ENCODE data around the gene CEP76.
A peak's percentile ranks its signal among the peaks of the same experiment; 100 is the strongest.
"Not testable (repeated sequence)": the region's sequence is repeated elsewhere in the genome, so short reads cannot be mapped to it uniquely, and the experiment has no call there.

Gene CEP76

DNA sequence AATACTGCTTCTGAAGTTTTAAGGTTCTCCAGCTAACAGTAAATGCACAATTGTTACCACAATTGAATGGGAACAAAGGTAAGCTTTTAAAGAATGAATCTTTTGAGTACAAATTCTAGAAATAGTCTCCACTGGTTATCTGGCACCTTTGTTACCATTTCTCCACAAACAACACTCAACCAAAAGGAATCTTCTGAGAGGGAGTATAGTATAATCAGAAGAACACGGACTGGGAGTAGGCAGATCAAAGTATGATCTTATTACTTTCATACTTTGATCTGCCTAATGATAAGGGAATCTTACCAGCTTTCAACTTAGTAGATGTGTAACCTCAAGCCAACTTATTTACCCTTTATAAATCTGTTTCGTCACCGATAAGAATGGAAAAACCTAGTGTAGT is 1.4 kb downstream of the CEP76 start:
- DNase-seq = no peak

DNA sequence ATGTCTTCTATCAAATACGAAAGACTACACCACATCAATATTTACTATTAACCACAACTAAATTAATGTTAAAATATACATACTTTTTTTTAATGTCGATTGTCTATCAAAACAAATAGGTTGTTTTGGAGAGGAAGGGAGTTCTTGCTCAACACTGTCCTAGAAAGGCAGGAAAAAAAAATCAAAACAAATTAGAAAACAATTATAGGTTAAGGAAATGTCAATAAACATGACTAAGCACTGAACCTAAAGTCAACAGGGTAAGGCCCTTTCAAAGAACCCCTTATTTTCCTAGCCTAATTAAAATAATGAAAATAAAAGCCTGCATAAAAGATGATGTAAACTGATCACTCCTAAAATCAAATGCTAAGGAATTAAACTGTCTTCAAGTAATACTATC is 2.8 kb downstream of the CEP76 start:
- no peak for DNase-seq

DNA sequence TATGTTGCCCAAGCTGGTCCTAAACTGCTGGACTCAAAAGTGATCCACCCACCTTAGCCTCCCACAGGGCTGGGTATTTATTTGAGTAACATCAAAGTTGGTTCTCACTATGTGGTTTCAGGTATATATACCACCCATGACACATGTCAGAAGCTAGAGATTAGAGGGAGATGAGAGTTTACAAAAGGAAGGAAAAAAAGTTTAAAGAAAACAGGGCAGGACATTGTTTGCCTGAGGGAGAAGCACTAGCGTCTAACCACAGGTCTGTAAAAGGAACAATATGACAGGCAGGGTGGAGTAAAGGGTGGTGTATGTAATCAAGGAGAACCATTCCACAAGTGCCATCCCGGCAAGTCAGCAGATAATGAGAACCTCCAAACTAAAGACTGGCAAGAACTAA is 8.5 kb downstream of the CEP76 start:
- DNase-seq = no peak

DNA sequence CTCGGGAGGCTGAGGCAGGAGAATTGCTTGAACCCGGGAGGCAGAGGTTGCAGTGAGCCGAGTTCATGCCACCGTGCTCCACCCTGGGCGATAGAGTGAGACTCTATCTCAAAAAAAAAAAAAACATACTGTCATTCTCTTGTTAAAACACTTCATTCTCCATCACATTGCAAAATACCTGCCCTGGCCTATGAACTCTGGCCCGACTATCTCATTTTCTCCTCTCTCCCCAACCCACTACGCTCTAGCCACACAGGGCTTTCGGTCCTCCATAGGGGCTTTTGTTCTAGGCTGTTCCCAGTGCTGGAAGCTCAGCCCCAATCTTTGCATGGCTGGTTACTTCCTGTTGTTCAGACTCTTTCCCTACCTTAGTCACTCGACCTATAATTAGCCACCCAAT is 10.3 kb downstream of the CEP76 start:
- DNase-seq = no peak

DNA sequence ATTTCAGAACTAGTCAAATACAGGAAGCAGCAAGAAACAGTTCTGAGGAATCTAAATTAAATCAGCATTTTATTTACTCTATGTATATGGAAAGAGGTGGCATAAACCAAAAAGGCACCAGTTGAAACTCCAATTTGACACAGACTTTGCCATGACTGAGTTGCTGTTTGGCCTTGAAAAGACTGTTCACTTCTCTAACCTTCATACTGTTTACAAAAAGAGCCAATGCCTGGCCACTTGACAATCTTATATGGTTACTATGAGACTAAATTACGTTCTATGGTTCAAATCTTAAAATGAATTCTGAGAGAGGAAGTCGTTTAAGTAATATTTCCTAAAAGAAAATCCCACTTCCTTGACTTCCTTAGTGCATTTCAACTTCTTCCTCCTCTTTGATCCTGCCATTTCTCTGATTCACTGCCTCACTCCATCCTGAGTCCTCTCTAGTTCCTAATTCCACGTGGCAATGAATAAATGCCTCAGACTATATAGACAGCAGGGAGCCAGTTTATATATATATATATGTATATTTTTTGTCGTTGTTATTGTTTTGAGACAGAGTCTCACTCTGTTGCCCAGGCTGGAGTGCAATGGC is 13.2 kb downstream of the CEP76 start:
- DNase-seq = no peak

DNA sequence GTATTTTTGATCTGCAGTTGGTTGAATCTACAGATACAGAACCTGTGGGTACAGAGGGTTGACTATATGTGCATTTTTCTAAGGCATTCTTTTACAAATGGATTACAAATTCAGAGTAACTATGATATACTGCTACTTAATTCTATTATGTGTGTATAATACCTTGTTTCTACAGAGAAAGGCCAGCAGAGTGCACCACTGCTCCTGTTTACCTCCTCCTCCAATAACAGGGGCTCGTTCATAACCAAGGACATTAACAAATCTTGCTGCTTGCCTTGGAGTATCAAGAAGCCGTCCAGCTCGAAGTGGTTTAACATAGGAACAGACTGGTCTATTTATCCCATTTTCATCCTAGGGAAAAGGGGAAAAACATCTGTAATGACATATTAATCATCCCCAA is 16.4 kb downstream of the CEP76 start:
- DNase-seq = no peak

DNA sequence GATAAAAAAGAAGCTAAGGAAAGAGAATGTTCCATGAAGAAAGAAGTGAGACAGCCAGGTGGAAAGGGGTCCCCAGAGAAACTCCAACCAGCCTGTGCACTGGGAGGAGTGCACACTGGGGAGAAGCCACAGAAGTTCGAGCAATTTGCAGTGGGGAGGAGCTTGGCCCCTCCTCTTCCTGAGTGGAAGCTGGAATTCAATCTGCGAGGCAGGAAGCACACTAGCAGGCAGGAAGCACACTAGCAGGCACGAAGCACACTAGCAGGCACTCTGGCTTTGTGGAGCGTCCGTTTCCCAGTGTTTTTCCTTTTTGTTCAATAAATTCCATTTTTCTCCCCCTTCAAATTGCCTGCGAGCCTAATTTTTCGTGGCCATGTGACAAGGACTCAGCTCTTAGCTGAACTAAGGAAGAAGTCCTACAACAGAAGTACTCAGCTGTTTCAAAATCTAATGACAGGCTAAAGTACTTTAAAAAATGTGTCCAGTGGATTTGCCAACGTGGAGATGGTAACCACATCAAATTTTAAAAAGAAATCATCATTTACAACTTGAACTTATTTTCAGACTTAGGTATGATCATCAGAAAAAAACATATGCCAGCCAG is 23.2 kb downstream of the CEP76 start:
- no peak for DNase-seq

DNA sequence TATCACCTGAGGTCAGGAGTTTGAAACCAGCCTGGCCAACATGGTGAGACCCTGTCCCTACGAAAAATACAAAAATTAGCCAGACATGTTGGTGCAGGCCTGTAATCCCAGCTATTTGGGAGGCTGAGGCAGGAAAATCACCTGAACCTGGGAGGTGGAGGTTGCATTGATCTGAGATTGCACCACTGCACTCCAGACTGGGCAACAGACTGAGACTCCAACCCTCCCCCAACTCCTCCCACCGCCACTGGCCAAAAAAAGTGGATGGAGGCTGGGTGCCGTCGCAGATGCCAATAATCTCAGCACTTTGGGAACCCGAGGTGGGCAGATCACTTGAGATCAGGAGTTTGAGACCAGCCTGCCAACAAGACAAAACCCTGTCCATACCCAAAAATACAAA is 34.5 kb downstream of the CEP76 start:
- no peak for DNase-seq

DNA sequence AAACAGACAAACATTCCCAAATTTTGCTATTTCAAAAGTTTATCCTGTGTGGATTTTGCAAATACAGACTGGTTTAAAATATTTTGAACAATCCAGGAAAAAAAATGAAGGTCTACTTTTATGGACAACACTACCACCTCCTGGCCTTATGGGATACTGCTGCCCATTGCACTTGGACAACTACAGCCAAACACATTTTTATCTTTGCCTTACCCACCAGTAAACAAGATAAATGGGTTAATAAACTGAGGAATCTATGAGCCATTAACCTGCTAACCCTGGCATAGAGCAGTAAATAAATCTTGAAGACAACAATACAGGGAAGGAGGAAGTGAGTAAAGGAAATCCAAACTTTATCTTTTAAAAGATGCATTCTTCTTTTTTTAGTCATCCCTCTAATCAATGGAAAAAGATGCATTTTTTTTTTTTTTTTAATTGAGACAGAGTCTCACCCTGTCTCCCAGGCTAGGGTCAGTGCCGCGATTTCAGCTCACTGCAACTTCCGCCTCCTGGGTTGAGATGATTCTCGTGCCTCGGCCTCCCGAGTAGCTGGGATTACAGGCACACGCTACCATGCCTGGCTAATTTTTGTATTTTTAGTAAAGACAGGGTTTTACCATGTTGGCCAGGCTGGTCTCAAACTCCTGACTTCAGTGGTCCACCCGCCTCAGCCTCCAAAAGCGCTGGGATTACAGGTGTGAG is 42.5 kb downstream of the CEP76 start:
- peak; percentile 14 for DNase-seq

DNA sequence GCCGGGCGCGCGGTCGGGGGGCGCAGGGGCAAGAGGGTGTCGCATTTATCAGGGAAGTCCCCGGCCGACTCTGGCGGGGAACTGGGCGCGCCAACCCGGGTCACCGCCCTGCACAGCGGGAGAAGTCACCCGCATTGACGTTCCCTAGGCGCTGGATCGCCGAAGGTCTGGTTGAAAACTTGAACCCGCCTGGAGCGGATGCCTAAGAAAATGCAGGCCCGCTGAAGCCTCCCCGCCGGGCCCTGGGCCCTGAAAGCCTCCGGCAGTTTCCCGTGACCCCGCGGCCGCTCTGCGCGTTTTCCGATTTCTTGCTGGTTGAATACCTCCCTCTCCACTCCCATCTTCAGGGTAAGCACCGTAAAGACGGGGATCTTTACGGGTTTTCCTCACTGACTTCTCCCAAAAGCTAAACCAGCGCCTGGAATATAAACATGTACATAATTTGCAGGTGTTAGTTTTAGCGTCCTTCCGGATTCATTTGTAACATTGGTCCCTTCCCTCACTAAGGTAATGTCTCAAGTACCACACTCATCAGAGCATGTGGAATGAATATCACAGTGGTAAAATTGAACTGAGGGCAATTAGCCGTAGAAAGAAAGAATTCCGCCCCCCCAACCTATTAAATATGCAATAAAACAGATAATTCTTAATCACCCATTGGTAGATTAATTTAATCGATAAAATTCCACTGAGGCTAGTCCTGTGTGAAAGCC is 43.9 kb downstream of the CEP76 start:
- no peak for DNase-seq

DNA sequence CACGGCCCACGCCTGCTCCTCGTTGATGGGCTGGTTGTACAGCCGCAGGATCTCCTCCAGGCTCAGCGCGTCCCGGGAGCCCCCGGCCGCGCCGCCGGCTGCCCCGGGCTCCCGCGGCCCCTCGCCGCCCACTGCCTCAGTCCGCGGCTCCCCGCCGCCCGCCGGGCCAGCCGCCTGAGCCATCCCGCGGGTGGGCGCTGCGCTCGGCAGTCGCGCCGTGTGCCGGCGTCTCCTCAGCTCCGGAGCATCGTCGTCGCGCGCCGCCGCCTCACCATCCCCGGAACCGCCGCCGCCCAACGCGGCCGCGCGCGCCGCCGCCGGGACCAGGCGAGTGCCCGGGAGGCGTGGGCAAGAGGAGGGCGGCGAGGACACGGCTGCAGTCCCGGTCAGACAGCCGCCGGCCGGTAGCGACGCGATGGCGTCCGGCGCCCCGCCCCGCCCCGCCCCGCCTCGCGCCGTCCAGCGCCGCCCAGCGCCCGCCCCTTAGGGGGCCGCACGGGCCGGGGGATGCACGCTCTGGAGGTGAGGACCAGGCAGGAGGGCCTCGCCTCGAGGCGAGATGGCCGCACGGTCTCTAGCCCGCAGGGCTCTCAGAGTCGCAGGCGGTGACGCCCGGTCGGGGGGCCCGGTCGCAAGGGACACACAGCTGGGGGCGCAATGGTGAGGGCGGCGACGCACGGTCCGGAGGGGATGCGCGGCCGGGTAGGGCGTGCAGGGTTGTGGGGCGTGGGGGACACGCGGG is 44.7 kb downstream of the CEP76 start, which contains the start of gene SPIRE1:
TSS of gene SPIRE1 (minus strand) at position 424 of the 742 bp plus-strand sequence. CDS start at position 183, 241 bp downstream.
- no peak for DNase-seq

DNA sequence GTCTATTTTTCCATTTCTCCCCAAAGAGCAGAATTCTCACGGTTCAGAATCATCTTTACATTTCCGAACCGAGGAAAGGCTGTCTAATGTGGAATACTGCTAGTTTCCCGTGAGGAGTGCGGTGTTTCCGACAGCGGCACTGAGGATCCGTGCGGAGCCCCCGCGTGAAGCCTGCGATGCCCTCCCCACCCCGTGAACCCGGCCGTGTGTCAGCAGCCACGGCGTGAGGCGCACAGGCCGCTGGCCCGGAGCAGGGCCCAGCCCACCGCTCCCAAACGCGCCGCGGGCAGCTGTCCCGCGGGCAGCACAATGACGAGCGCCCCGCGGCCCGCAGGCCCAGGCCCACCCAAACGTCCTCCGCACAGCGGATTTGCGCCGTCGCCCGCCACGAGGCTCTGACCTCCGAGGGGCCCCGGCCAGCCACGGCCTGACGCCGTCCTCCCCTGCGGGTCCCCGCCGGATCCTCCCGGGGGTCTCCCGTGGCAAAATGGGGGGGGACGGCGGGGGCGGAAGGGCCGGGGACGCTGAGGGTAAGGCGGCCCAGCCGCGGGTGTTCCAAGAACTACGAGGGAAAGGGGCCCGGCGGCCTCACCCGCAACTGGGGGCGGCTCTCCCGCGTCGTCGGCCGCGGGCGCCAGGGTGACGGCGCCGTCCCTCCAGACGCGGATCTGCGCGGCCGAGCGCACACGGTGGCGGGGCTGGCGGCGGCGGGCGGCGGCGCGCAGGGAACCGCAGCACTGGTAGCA is 45.4 kb downstream of the CEP76 start:
- DNase-seq = no peak

DNA sequence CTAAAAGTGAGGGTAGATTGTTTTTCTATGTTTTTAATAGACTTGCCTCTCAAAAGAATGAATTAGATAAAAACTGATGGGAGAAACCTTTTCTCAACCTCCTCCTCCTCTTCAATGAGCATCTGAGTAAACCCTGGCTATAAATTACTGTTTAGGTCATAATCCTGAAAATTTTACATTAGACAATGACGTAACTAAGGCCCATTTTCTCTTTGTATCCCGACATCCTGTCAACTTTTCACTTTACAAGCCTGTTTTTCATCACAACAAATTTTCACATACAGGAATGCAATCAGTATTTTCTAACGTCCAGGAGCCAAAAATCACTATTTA is 46.0 kb downstream of the CEP76 start:
- no peak for DNase-seq

DNA sequence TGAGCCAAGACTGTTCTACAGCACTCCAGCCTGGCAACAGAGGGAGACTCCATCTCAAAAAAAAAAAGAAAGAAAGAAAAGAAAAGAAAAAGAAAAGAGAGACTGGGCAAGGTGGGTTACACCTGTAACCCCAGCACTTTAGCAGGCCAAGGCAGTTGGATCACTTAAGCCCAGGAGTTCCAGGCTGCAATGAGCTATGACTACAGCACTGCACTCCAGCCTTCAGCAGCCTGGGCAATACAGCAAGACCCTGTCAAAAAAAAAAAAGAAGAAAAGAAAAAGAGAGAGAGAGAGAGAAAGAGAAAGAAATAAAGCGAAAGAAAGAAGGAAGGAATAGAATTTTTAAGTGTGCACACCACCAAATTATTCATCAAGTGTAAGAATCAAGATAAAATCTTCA is 47.6 kb downstream of the CEP76 start:
- DNase-seq = no peak

DNA sequence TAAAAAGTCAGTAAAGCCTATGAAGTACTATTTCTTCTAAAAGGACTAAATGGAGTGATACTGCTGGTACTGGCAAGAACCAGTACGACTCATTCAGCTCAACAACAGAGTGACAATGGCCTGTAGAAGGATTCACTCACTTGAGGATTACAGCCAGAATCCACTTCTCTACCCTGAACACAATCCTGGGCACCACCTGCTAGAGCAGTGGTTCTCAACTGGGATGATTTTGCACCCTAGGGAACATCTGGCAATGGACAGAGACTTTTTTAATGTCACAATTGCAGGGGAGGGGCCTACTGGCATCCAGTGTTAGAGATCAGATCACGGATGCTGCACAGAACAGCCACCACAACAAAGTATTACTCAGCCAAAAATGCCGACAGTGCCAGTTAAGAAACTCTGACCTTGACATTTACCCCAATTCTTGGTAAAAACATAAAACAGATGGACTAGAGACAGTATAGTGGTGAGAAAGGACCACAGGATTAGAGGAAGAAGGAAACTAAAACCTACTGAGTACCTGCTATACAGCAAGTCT is 49.6 kb downstream of the CEP76 start:
- DNase-seq = peak; percentile 91

DNA sequence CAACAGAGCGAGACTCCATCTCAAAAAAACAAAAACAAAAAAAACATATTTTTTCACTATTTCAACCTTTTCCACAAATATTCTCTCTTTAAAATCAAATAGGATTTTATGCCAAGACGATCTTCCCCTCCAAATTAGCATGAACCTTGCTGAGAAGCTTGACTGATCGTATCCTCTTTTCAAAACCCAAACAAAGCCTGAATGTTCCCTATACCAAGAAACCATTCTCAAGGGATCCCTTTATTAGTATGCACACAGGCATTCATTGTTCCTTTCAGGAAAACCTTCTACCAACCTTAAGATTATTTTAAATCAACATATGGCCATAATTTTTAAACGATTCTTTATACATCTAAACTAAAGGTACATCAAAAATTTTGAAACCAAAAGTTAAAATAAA is 50.9 kb downstream of the CEP76 start:
- DNase-seq = no peak

DNA sequence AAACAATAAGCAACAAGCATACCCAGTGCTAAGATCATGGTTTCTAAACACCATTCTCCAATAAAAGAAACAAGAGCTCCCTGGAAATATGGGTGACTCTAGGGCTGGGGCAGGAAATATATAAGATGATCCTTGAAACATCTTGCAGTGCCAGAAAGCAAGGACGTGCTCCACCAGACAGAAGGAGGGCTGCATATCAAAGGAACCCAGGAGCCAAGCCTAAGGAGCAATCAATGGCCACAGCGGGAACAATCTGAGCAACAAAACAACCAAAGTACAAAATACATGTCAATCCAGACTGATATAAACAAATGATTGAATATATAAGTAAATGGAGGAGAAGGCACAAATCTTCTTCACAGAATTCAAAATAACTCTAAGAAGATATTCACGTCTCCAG is 54.8 kb downstream of the CEP76 start:
- DNase-seq = no peak

DNA sequence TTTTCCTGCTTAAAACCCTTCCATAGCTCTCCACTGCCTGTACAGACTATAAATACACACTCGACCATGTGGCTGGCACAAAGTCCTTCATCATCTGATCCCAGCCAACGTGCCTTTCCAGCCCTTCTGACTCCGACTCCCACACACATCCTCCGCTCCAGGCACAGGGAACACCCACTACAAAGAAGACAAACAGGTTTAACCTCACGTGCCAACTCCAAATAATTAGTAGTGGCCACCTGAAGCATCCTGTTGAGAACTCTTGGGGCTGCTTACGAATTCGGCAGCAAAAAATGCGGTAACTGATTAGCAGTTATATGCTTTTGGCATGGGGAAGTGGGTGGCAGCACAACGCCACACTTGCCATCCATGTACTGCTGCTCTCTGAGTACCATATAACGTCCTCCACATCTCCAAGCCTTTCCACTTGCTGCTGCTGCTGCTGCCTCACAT is 56.7 kb downstream of the CEP76 start:
- DNase-seq = no peak

DNA sequence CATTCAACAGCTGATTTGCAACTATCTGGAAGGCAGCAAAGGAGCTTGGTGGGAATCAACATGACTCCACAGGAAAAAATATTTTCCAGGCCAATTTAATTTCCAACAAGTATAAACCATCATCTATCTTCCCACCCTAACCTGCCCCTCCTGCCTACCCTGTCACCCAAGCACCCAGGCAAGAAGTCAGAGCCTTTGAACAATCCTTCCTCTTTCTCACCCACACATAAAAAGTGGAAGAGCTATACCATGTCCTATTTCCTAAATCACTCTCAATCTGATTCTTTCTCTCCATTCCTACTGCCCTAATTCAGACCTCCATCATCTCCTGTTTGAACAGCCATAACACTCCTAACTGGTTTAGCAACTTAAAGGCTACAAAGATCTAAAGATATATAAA is 57.3 kb downstream of the CEP76 start:
- DNase-seq = no peak

DNA sequence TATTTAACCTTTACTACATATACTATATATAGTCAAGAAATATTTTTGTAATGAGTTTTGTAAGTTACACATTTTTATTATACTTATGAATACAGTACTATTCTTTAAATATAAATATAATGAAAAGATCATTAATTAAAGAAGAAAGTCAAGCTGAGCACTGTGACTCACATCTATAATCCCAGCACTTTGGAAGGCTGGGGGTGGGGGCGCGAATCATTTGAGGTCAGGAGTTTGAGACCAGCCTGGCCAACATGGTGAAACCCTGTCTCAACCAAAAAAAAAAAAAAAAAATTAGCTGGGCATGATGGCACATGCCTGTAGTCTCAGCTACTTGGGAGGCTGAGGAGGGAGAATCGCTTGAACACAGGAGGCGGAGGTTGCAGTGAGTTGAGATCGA is 58.8 kb downstream of the CEP76 start:
- DNase-seq = not testable (repeated sequence)

DNA sequence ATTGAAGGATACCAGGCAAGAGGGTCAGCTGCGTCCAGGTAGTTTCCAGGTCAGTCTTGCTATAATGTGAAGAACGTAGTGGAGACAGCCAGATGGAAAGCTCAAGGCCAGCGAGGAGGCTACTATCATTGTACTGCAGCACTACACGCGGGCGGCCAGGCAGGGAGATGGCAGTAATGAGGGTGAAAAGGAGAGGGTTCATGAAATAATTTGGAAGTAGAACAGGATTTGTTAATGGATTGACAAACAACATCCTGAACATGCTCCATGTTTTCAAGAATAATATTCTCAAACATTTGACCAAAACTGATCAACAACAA is 61.7 kb downstream of the CEP76 start:
- no peak for DNase-seq
